ENCODE measurements around the gene PDK4. TPM values are rescaled to one million over a fixed set of nuclear protein-coding genes. Genes with fewer than 3 reads are reported as not detected.
A peak's percentile ranks its signal among the peaks of the same experiment; 100 is the strongest.
"Not testable (repeated sequence)": the region's sequence is repeated elsewhere in the genome, so short reads cannot be mapped to it uniquely, and the experiment has no call there.

The PDK4 gene
- polyA plus RNA-seq, 5 donors: 14.6 to 43.3 (median 22.1) TPM

DNA sequence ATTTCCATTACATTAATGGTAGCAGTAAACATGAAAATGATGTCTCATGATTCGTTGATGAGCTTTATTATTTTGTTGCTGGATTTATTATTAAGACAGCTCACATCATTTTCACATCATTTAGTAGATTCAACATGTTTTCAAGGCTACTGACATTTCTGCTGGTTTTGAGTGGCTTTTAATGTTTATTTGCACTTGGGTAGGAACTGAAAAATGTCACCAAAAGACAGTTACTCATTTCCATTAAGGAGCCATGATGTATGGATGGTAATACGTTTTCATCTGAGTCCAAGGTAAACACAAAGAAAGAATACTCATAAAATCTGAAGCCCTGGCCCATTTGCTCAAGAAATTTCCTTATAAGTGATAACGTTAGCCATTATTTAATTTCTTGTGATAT lies 14.8 kb downstream of the PDK4 start:
- DNase-seq: no peak

GRCh38 chr7:95579318-95579717 lies 17.0 kb downstream of the PDK4 start:
- DNase-seq: no peak

GRCh38 chr7:95578299-95578855 lies 17.9 kb downstream of the PDK4 start:
- DNase-seq: no peak

DNA sequence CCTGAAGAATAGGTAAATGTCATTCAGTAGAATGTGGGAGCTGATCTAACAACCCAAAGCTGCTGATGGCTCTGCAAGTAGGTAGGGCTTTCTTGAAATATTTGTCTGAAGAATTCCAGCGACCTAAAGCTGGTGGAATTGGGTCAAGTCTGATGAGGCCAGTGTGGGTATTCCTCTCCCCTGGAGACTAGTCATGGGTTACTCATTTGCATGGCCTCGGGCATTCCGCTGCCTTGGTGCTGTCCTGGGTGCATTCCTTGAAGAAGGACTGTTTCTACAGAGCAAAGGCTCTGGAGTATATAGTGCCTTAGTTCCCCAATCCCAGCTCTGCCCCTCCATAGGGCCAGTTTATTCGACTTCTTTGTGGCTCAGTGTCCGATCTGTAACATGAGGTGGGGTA lies 19.2 kb downstream of the PDK4 start:
- DNase-seq: no peak

GRCh38 chr7:95569720-95570119 lies 26.6 kb downstream of the PDK4 start:
- no peak for DNase-seq

DNA sequence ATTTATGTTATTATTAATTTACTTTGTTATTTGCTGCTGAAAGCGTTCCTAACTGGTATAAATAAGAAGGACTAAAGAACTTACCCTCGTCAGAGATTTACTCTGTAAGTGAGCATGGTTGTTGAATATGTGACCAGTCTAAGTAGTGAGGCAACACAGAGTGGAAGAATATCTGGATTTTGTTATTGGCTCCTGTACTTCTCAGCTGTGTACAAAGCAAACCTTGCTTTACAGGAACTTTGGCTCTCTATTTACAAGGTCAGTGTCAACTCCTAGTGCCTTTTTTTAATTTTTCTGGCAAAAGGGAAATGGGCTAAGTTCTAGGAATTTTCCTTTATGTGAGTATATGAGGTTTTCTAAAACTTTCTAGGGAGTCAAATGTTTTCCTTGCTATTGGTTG lies 35.6 kb downstream of the PDK4 start:
- DNase-seq: no peak

DNA sequence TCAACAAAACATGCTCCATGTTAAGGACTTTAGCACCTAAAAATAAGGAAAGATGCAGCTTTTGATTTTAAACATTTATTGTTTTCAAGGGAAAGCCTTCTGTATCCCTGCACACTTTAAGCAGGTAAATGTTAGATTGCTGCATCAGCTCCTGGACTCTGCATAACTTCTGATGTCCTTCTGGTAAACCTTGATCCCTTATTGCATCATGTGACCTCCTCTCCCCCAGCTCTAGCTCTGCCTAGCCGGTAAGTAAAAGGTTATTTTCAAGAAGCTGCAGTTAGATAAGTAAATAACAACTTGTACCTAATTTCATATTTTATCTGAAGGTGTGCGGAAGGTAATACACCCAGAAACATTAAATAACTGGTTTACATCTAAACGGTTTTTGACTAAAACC lies 37.5 kb downstream of the PDK4 start:
- no peak for DNase-seq

GRCh38 chr7:95556777-95557176 lies 39.5 kb downstream of the PDK4 start:
- no peak for DNase-seq

- no peak for DNase-seq
These were observed 42.4 kb downstream of the PDK4 start for GRCh38 chr7:95553939-95554338.

DNA sequence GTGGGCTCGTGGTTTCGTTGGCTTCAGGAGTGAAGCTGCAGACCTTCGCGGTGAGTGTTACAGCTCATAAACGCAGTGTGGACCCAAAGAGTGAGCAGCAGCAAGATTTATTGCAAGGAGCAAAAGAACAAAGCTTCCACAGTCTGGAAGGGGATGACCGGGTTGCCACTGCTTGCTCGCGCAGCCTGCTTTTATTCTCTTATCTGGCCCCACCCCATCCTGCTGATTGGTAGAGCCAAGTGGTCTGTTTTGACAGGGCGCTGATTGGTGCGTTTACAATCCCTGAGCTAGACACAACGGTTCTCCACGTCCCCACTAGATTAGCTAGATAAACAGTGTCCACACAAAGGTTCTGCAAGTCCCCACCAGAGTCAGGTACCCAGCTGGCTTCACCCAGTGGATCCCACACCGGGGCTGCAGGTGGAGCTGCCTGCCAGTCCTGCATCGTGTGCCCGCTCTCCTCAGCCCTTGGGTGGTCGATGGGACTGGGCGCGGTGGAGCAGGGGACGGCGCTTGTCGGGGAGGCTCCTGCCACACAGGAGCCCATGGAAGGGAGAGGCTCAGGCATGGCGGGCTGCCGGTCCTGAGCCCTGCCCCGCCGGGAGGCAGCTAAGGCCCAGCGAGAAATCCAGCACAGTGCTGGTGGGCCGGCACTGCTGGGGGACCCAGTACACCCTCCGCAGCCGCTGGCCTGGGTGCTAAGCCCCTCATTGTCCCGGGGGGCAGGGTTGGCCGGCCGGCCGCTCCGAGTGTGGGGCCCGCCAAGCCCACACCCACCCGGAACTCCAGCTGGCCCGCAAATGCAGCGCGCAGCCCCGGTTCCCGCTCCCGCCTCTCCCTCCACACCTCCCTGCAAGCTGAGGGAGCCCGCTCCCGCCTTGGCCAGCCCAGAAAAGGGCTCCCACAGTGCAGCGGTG lies 44.0 kb downstream of the PDK4 start:
- DNase-seq: not testable (repeated sequence)

- no peak for DNase-seq
These were observed 45.8 kb downstream of the PDK4 start for GRCh38 chr7:95550546-95550945.

DNA sequence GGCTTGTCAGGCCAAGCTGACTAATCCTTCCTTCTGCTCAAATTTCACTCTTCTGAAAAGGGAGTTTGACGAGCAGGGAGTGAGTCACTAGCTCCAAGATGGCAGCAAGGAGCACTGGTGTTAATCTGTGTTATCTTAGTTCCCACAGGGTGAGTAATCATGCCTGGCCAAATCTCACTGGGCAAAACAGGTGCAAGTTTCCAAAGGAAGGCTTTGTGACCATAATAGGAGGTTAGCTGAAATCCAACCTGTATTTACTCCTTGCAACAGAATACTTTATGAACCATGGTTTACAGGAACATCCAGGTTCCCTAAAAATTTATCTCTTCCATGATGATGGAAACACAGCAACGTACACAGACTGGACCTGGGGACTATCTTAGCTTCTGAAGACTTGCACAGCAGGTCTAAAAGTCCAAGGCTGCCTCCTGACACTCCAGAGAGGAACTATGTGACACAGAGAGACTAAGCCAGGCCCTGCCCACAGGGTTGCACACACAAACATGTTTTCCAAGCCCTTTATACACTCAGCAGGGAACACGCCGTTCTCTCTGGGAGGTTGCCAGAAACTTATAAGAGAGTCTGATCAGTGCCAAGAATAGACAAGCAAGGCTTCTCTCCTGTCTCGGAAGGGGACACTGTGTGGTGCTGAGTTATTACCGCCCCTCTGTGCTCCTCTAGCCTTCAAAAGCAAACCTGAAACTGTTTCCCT lies 46.3 kb downstream of the PDK4 start:
- DNase-seq: peak; percentile 72 to 73

DNA sequence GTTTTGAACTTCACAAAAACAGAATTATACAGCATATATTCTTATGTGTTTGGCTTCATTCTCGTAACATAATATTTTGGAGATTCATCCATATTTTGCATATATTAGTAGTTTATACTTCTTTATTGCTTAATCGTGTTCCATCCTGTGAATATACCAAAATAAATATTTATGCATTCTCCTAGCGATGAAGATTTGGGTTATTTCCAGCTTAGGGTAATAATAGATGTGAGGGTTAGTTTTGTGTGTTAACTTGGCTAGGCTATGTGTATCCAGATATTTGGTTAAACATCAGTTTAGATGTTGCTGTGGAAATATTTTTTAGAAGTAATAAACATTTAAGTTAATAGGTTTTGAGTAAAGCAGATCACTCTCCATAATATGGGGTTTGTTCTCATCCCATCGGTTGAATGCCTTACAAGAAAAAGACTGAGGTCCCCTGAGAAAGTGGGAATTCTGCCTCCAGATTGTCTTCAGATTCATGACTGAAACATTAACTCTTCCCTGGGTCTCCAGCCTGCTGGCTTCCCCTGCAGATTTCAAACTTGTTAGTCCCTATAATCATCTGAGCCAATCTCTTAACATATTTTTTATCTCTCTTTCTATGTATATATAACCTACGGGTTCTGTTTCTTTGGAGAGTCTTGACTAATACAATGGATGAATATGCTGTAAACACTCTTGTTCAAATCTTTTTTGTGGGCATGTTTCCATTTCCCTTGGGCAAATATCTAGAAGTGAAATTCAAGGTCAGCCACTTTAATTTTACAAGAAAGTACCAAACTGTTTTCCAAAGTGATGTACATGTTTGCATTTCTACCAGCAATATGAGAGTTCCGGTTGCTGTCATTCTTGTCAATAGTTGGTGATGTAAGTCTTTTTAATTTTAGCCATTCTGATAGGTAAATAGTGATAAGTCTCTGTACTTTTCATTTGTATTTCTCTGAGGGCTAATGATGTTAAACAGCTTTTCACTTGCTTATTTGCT lies 48.7 kb downstream of the PDK4 start:
- DNase-seq: peak in 1 of 2 donors; percentile 36

DNA sequence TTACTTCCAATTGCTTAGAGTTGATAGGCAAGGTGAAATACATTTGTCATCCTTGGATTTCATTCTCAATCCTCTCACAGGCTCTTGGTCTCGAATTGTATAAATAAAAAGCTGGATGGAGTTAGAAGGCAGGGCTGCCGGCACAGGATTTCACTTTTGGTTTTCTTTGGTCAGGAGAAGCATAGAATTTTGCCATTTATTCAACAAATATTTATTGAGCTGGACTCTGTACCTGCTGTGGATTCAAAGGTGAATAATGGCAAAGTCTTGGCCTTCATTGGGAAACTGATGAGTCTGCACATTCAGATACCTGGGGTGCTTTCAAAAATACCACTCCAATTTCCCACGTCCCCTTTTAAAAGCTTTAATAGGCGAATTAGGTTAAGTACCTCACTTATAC lies 49.7 kb downstream of the PDK4 start:
- DNase-seq: no peak

DNA sequence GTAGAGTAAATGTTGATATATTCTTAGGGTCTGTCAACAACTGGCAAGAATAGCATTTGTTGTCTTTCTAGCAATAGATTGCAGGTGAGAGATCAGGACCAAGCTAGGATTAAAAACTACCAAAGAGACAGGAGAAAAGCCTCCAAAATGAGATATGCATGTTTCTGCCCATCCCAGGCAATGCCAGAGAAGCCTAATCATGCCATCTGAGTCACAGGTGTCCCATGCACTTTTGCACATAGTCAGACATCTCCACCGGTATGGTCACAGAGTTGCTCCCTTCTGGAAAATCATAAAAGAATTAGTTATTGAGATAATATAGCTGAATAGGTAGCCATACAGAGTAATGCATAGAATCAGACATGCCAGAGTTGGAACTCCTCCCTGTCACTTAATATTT lies 50.6 kb downstream of the PDK4 start:
- no peak for DNase-seq

DNA sequence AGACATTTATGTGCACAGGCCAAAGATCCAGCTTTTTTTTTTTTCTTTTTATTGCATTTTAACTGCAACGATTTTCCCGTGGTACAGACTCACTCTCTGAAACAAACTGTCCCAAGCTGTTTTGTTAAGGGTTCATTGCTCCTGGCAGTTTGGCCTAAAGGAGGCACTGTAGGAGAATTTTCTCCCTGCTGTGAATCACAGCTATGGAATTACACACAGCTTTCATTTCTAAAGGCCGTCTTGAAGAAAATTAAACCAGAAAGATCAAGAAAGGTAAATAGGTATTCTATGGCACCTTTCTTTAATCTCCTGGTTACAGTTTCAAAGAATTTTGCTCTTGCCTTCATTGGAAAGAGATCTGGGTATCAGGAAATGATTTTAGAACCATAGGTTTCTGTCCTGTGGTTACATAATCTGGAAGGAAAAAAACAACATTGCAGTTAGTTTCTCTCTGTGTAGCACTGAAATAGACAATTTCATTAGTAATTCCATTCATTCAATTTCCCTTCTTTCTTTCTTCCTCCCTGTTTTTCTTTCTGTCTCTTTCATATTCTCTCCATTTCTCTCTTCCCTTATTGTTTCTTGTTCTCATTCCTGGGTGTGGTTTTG lies 51.2 kb downstream of the PDK4 start:
- DNase-seq: peak; percentile 47 to 61

GRCh38 chr7:95544171-95544570 lies 52.1 kb downstream of the PDK4 start:
- no peak for DNase-seq

DNA sequence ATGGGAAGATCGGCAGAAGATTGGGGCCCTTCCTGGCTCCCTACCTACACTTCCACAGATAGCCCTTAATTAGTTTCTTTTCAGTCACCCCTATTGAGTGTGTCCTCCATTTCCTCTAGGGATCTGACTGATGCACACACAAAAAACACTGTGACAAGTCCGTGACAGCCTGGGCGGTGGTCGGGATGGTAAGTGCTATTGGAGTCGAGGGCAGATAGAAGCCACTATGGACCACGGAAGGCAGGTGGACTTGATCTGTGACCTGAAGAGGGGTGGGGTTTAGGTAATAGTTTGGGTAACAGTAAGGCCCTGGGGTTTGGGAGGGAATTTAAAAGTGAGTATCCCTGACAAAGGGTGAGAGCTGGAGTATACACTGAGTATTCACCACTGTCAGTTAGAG lies 53.0 kb downstream of the PDK4 start:
- no peak for DNase-seq

DNA sequence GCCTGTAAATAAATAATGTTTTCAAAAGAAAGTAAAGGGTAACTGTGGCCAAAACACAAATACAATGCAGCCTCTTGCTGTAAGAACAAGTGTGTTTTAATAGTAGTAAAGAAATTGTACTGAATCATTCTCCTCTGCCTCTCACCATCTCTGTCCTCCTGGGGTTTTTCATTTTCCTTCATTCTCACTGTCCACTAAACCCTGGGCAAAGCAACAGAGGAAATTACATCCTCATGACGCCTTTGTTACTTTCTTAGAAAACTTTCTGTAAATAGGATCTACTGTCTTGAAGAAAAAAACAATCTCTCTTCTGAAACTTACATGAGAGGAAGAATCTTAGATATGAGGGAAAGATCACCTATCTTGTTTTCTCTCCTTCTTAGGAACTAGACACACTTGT lies 56.0 kb downstream of the PDK4 start:
- no peak for DNase-seq

- no peak for DNase-seq
These were observed 56.9 kb downstream of the PDK4 start for GRCh38 chr7:95539426-95539825.

- DNase-seq: no peak
These were observed 58.8 kb downstream of the PDK4 start for GRCh38 chr7:95537468-95537867.

Measured in right lung (tissue), 5 donors.